Neural cell (in vitro differentiated cells): ENCODE results near the gene SCUBE2.

Source experiments
- CTCF ChIP-seq: fragments of 450-650 bp; IDR thresholded peaks from 2 replicates; pipeline ENCODE4 v1.5.1; 2014; ENCODE audit warnings: antibody characterized with exemption, mild to moderate bottlenecking, moderate library complexity; ENCODE audit not compliant: poor library complexity, severe bottlenecking
- EP300 ChIP-seq: fragments of 450-650 bp; conservative IDR thresholded peaks from 2 replicates; pipeline ENCODE4 v1.6.1; 2014; ENCODE audit warnings: antibody characterized with exemption, mild to moderate bottlenecking, moderate library complexity; ENCODE audit not compliant: poor library complexity, severe bottlenecking
- EZH2 ChIP-seq: fragments of 200-600, 300-800 bp; shearing (Covaris generic), sonication (generic); IDR thresholded peaks from 2 replicates; pipeline ENCODE4 v1.6.1; 2014; ENCODE audit warnings: antibody characterized with exemption, low read length, borderline replicate concordance, mild to moderate bottlenecking; ENCODE audit not compliant: insufficient read depth, poor library complexity, severe bottlenecking
- MXI1 ChIP-seq: fragments of 450-650 bp; conservative IDR thresholded peaks from 2 replicates; pipeline ENCODE4 v1.6.1; 2014; ENCODE audit warnings: antibody characterized with exemption, mild to moderate bottlenecking; ENCODE audit not compliant: poor library complexity, severe bottlenecking
- POLR2AphosphoS5 ChIP-seq: IDR thresholded peaks from 2 replicates; pipeline ENCODE4 v1.6.1; 2012
- TAF1 ChIP-seq: IDR thresholded peaks from 2 replicates; pipeline ENCODE4 v1.6.1; 2012; ENCODE audit warnings: low read depth
- TF ChIP-seq, protein P1 (sequence below): IDR thresholded peaks from 2 replicates; pipeline ENCODE4 v1.6.1; 2012; ENCODE audit warnings: borderline replicate concordance

GRCh38 chr11:9056467-9056866 lies 34.9 kb downstream of the SCUBE2 start:
- TF ChIP-seq, protein P1, sequence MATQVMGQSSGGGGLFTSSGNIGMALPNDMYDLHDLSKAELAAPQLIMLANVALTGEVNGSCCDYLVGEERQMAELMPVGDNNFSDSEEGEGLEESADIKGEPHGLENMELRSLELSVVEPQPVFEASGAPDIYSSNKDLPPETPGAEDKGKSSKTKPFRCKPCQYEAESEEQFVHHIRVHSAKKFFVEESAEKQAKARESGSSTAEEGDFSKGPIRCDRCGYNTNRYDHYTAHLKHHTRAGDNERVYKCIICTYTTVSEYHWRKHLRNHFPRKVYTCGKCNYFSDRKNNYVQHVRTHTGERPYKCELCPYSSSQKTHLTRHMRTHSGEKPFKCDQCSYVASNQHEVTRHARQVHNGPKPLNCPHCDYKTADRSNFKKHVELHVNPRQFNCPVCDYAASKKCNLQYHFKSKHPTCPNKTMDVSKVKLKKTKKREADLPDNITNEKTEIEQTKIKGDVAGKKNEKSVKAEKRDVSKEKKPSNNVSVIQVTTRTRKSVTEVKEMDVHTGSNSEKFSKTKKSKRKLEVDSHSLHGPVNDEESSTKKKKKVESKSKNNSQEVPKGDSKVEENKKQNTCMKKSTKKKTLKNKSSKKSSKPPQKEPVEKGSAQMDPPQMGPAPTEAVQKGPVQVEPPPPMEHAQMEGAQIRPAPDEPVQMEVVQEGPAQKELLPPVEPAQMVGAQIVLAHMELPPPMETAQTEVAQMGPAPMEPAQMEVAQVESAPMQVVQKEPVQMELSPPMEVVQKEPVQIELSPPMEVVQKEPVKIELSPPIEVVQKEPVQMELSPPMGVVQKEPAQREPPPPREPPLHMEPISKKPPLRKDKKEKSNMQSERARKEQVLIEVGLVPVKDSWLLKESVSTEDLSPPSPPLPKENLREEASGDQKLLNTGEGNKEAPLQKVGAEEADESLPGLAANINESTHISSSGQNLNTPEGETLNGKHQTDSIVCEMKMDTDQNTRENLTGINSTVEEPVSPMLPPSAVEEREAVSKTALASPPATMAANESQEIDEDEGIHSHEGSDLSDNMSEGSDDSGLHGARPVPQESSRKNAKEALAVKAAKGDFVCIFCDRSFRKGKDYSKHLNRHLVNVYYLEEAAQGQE: no peak
- TF ChIP-seq CTCF (no peak), POLR2AphosphoS5 (no peak), MXI1 (no peak), TAF1 (no peak), EZH2 (no peak), EP300 (no peak)
